GM12801 (cell line): Measurements from ENCODE around the gene IL20RB.

ENCODE experiments used
- CTCF ChIP-seq: IDR thresholded peaks from one replicate; pipeline ENCODE4 v1.5.1; 2011; ENCODE audit warnings: control low read depth; ENCODE audit not compliant: insufficient read length; ENCODE audit errors: extremely low read depth

Gene IL20RB

DNA sequence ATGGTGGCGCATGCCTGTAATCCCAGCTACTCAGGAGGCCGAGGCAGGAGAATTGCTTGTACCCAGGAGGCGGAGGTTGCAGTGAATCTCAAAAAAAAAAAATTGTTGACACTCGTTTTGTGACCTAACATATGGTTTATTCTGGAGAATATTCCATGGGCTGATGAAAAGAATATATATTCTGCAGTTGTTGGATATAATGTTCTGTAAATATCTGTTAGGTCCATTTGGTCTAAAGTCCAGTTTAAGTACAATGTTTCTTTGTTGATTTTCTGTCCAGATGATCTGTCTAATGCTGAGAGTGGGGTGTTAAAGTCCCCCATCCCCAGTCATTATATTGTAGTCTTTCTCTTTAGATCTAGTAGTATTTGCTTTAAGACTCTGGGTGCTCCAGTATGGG, 15.6 kb downstream of the IL20RB start:
- no peak for TF ChIP-seq CTCF

- TF ChIP-seq CTCF, result no peak
These were observed 16.9 kb downstream of the IL20RB start for GRCh38 chr3:136974670-136975069.

- TF ChIP-seq CTCF, result no peak
These were observed 21.4 kb downstream of the IL20RB start for GRCh38 chr3:136979204-136979603.

DNA sequence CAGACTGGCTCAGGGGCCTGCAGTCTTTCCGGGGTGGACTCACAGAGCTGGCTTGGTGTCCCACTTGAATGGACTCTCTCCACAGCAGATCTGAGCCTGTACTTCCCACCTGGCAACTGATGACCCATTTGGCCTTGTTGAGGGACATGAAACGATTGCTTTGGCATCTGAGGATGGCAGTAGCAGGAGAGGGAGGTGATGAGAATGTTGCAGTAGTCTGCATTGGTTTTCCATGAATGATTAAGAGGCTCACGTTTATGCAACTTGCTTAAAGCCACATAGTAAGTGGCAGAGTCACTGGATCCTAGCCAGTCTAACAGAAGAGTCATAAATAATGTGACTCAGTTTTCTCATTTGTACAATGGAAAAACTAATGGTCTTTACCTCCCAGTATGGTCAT, 21.9 kb downstream of the IL20RB start:
- no peak for TF ChIP-seq CTCF

DNA sequence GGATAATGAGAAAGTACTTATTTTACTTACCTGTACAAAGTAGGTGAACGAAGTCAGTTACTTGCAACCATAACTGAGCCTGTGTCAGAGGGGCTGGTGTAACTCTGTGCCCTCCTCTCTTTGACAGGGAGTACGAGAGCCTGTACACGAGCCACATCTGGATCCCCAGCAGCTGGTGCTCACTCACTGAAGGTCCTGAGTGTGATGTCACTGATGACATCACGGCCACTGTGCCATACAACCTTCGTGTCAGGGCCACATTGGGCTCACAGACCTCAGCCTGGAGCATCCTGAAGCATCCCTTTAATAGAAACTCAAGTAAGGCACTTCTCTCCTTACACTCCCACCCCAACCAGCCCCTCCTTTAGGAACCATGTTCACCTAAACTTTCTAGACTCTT, 24.2 kb downstream of the IL20RB start:
- no peak for TF ChIP-seq CTCF

- no peak for TF ChIP-seq CTCF
These were observed 24.8 kb downstream of the IL20RB start for GRCh38 chr3:136982520-136983138.

DNA sequence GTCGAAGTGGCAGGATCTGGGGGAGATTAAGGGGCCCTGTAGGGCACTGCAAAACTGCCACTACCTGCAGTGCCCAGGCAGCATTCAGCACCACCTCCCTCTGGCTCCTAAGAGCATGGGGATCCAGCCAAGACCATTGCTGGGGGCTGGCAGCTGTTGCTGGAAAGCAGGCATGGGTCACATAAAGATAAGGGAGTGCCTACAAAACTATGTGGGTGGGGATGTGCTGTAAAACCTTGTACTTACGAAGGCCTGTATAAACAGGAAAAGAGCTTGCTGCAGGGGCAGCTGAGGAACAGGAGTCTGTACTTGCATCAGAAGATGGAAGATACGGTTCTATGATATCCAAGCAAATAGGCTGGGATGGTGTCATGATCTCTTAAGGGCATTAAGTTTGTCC, 27.1 kb downstream of the IL20RB start:
- TF ChIP-seq CTCF, result no peak
